Measurements from ENCODE around the gene ARMC2. TPM values are rescaled to one million over a fixed set of nuclear protein-coding genes. Genes with fewer than 3 reads are reported as not detected.

The ARMC2 gene
- total and polyA plus RNA-seq, 2 donors (not counting 3 experiments of a cell fraction or from before 2014, with no cell fraction given) = 1.7 to 3.7 TPM

DNA sequence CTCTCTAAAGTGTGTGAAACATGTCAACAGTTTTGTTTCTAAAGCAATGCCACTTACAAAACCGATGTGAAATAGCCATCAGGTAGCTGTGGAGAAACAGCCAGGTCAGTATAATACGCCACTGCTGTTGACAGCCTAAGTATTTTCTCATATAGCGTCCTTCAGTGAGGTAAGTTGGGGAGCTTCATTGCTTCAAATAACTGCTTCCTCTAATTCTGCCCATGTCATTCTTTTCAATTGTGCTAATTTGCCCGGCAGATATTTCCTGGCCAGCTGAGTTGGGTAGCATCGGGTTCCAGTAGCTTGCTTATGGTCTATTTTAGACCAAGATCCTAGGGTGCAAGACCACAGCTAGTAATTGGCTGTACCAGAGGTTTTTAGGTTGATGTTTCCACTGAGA is 2.1 kb upstream of the ARMC2 start:
- dilution Hi-C loops (cut with MboI; ENCODE audit: extremely low pct_ligation_motif_present, low sequenced_read_pairs) = no loop called here
- Histone ChIP-seq H3K9me1 (replicated peaks; ENCODE audit: control insufficient read depth, extremely low read depth, insufficient read depth, low read length) (no peaks in the 10 kb centered on the region), H3K79me2 (ENCODE audit: control insufficient read depth, insufficient read depth, low read length) (no peaks in the 10 kb centered on the region), H4K20me1 (replicated peaks; ENCODE audit: control insufficient read depth, extremely low read depth, insufficient read depth, low read length) (no peaks in the 10 kb centered on the region), H2AFZ (ENCODE audit: low read depth, low read length) (no peak overlapping the region), H3K27ac (ENCODE audit: insufficient read depth, low read depth, low read length) (no peak overlapping the region), H3K4me2 (ENCODE audit: insufficient read depth, low read length) (no peak overlapping the region), H3K27me3 (ENCODE audit: control insufficient read depth in 2 of 2, insufficient read depth in 2 of 2, low read length in 2 of 2) (peaks cover 0 to under 1% of the 10 kb centered on the region in 2 experiments), H3K9ac (replicated peaks; ENCODE audit: extremely low read depth, insufficient read depth, low read length) (no peak overlapping the region), H3K4me3 (replicated peaks in 1 of 3; ENCODE audit: insufficient read depth in 1 of 3, low read depth in 1 of 3, low read length in 3 of 3) (no peak overlapping the region), H3K9me3 (replicated peaks; ENCODE audit: control insufficient read depth, insufficient read depth, low read length) (no peaks in the 10 kb centered on the region), H3K4me1 (ENCODE audit: control insufficient read depth, extremely low read depth, insufficient read depth, low read length) (peaks cover 6% of the 10 kb centered on the region), H3K36me3 (ENCODE audit: control insufficient read depth in 2 of 2, extremely low read depth in 1 of 2, insufficient read depth in 2 of 2, low read length in 2 of 2) (no peaks in the 10 kb centered on the region)
- DNase-seq (ENCODE audit: low read depth, low spot score) = no peak
- POLR2A ChIA-PET = no interaction called here
- no TSS peak for BruUV-seq (replicated peaks)
- CTCF ChIA-PET = interaction anchor here (0.7 to 3.5 kb wide), 2 partner anchors 48 to 225 kb away, joined by 3 to 17 read pairs; no protein-coding TSS in a partner anchor
- intact Hi-C loops (cut with micrococcal nuclease) = loop anchor here (10.0 kb wide), 1 partner anchor 539 kb away; the partner anchor contains the start of gene CD164
- TF ChIP-seq, protein P1, sequence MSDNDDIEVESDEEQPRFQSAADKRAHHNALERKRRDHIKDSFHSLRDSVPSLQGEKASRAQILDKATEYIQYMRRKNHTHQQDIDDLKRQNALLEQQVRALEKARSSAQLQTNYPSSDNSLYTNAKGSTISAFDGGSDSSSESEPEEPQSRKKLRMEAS (IDR thresholded peaks at IDR 0.05; ENCODE audit: insufficient read depth, insufficient read length) = no peak
- no peak for TF ChIP-seq FOS (IDR thresholded peaks at IDR 0.05; ENCODE audit: borderline replicate concordance, insufficient read depth, low read length)
- TF ChIP-seq MYC (IDR thresholded peaks at IDR 0.05; ENCODE audit: low read depth, low read length) = no peak
- no peak for TF ChIP-seq CTCF (IDR thresholded peaks at IDR 0.05; ENCODE audit: extremely low read depth in 1 of 2, insufficient read depth in 1 of 2, low read depth in 1 of 2, low read length in 2 of 2)
- no peak for TF ChIP-seq POLR2A (IDR thresholded peaks at IDR 0.05; ENCODE audit: low read depth, low read length)
- TF ChIP-seq JUN (IDR thresholded peaks at IDR 0.05; ENCODE audit: borderline replicate concordance, insufficient read depth, insufficient read length, low read depth) = no peak
- TF ChIP-seq GATA2 (IDR thresholded peaks at IDR 0.05; ENCODE audit: insufficient read depth, insufficient read length, low read depth, low read length) = no peak
- TF ChIP-seq POLR2AphosphoS5 (IDR thresholded peaks at IDR 0.05; ENCODE audit: insufficient read depth, low read depth, low read length) = no peak
- TF ChIP-seq EZH2 (IDR thresholded peaks at IDR 0.05; ENCODE audit: borderline replicate concordance, low read depth, low read length, severe bottlenecking) = no peak
- FAIRE-seq = no peak
